NB4 (cell line): ENCODE results near the gene NOX5.

Source experiments
- DNase-seq: peaks from one replicate; pipeline ENCODE4 v3.0.0; 2010; ENCODE audit warnings: low read depth
- H3K4me3 ChIP-seq: one replicate; pipeline ENCODE4 v1.5.1; 2011; ENCODE audit warnings: mild to moderate bottlenecking, low read depth, low read length, moderate library complexity
- CTCF ChIP-seq: IDR thresholded peaks from one replicate; pipeline ENCODE4 v1.5.1; 2012; ENCODE audit warnings: low read depth, low read length
- MAX ChIP-seq: IDR thresholded peaks from 2 replicates; pipeline ENCODE4 v1.6.1; 2011; ENCODE audit warnings: low read depth, low read length
- MYC ChIP-seq: IDR thresholded peaks from 2 replicates; pipeline ENCODE4 v1.6.1; 2011; ENCODE audit warnings: low read depth, low read length
- POLR2A ChIP-seq: IDR thresholded peaks from 2 replicates; pipeline ENCODE4 v1.6.1; 2011; ENCODE audit warnings: mild to moderate bottlenecking; ENCODE audit not compliant: insufficient read length; ENCODE audit errors: extremely low read depth

NOX5 gene

GRCh38 chr15:69059557-69059943 lies 45.1 kb downstream of the NOX5 start:
- TF ChIP-seq POLR2A (no peak), MYC (no peak), CTCF (no peak), MAX (no peak)
- no peak for DNase-seq
- no peak overlapping the region for H3K4me3 ChIP-seq

GRCh38 chr15:69060041-69060481 lies 45.6 kb downstream of the NOX5 start:
- TF ChIP-seq CTCF: no peak
- TF ChIP-seq POLR2A: no peak
- TF ChIP-seq MAX: no peak
- no peak for TF ChIP-seq MYC
- DNase-seq: no peak
- no peak overlapping the region for H3K4me3 ChIP-seq

- H3K4me3 ChIP-seq: no peak overlapping the region
- no peak for DNase-seq
- TF ChIP-seq CTCF (no peak), MAX (no peak), MYC (no peak), POLR2A (no peak)
These were observed 46.2 kb downstream of the NOX5 start for GRCh38 chr15:69060744-69061143.

GRCh38 chr15:69061414-69061842 lies 46.9 kb downstream of the NOX5 start:
- no peak for TF ChIP-seq POLR2A
- no peak for TF ChIP-seq MAX
- no peak for TF ChIP-seq CTCF
- TF ChIP-seq MYC: no peak
- no peak overlapping the region for H3K4me3 ChIP-seq
- no peak for DNase-seq

- H3K4me3 ChIP-seq: no peak overlapping the region
- DNase-seq: no peak
- no peak for TF ChIP-seq POLR2A
These were observed 50.2 kb downstream of the NOX5 start for GRCh38 chr15:69064649-69065048.

- TF ChIP-seq POLR2A (no peak), MYC (no peak), CTCF (no peak), MAX (no peak)
- no peak for DNase-seq
These were observed 51.8 kb downstream of the NOX5 start for GRCh38 chr15:69066007-69066995.

More at GRCh38 chr15:69066007-69066995, 51.8 kb downstream of the NOX5 start:
- no peak overlapping the region for H3K4me3 ChIP-seq
